ENCODE results near the gene CDH23. TPM values are rescaled to one million over a fixed set of nuclear protein-coding genes. Genes with fewer than 3 reads are reported as not detected.

Gene CDH23
- total and polyA plus RNA-seq, 10 of the 15 experiments (the other 5 are each of a cell fraction or from before 2014, with no cell fraction given) = 0.09 to 0.40 (median 0.15) TPM; not detected in 1

DNA sequence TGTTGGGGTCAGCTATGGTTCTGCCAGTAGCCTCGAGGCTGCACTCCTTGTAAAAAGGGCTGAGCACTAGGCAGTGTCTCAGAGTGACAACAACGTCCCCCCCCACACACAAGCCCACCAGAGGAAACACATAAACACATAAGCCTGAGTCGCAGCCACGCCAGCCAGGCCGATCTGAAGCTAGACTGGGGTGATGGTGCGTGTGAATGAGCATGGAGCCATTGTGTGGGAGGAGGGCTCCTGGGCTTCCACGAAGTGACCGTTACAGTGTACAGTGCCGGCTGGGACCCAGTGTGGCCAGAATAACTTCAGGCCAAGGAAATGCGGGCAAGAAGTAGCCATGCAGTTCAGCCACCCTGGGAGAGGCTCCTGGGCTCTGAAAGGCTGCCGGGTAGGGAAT, 326.6 kb downstream of the CDH23 start (continued):
- no peak for TF ChIP-seq CREB1 (IDR thresholded peaks at IDR 0.05; ENCODE audit: low read depth)
- TF ChIP-seq BCL11A (IDR thresholded peaks at IDR 0.05; ENCODE audit: low read depth, low read length) = no peak
- TF ChIP-seq EED (IDR thresholded peaks at IDR 0.05; ENCODE audit: low read depth) = no peak
- TF ChIP-seq CBFB (IDR thresholded peaks at IDR 0.05; ENCODE audit: low read depth) = no peak
- no peak for TF ChIP-seq TCF3 (IDR thresholded peaks at IDR 0.05; ENCODE audit: borderline replicate concordance, insufficient read depth, low read depth, low read length)
- no peak for TF ChIP-seq RBBP5 (conservative IDR thresholded peaks at IDR 0.05)

DNA sequence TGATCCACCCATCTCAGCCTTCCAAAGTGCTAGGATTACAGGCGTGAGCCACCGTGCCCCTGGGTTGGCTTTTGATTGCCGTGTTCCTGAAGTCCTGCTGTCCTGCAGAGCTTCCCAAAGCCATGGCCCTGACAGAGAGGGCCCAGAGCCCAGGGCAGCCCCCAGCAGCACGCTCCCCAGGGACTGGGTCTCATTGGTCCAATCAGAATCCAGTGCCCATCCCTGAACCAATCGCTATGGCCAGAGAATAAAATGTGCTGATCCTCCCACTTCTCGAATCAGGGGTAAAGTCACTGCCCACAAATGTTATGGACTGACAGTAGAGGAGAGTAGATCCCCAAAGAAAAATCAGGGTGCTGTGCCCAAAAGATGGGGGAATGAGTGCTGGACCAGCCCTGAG, 327.8 kb downstream of the CDH23 start:
- FAIRE-seq (no peak), DNase-seq (ENCODE audit: low read depth, low spot score) (no peak), ATAC-seq (no peak)
- Histone ChIP-seq H3K79me2 (ENCODE audit: control insufficient read depth, insufficient read depth, low read length) (no peaks in the 10 kb centered on the region), H3K9me3 (replicated peaks; ENCODE audit: control insufficient read depth, insufficient read depth, low read length) (no peaks in the 10 kb centered on the region), H3K4me1 (ENCODE audit: control insufficient read depth, insufficient read depth, low read length) (peaks cover 43% of the 10 kb centered on the region), H3K27ac (ENCODE audit: control insufficient read depth, insufficient read depth) (no peak overlapping the region), H4K20me1 (ENCODE audit: control insufficient read depth, insufficient read depth) (no peaks in the 10 kb centered on the region), H3K36me3 (ENCODE audit: control insufficient read depth in 2 of 2, insufficient read depth in 2 of 2, low read length in 1 of 2) (no peaks in the 10 kb centered on the region), H3K4me3 (no peak overlapping the region), H3K27me3 (replicated peaks in 1 of 2; ENCODE audit: control insufficient read depth in 2 of 2, insufficient read depth in 2 of 2, low read length in 1 of 2) (no peaks in the 10 kb centered on the region), H2AFZ (ENCODE audit: control insufficient read depth, low read depth, low read length) (no peak overlapping the region), H3K4me2 (ENCODE audit: control insufficient read depth, insufficient read depth) (no peak overlapping the region), H3K9ac (ENCODE audit: control insufficient read depth, insufficient read depth, low read length) (no peak overlapping the region)
- ChIA-PET POLR2A (no interaction called here), CTCF (interaction anchor here (1.3 to 5.0 kb wide), 5 partner anchors 15 to 170 kb away, joined by 3 to 25 read pairs (median 5); no protein-coding TSS in a partner anchor), RAD21 (ENCODE audit: unreplicated experiment) (interaction anchor here (1.2 to 1.6 kb wide), 3 partner anchors 16 to 44 kb away, joined by 3 to 4 read pairs (median 4); no protein-coding TSS in a partner anchor), SMC1A (ENCODE audit: uncharacterized antibody, unreplicated experiment) (interaction anchor here (1.9 to 5.4 kb wide), 2 partner anchors 34 to 44 kb away, joined by 5 to 33 read pairs; no protein-coding TSS in a partner anchor)
- intact Hi-C loops (cut with micrococcal nuclease; ENCODE audit: unreplicated experiment) (no loop called here), in situ Hi-C loops (cut with MboI) (no loop called here)
- TF ChIP-seq TCF3 (IDR thresholded peaks at IDR 0.05; ENCODE audit: borderline replicate concordance, insufficient read depth, low read depth, low read length) (no peak), NFYB (IDR thresholded peaks at IDR 0.05; ENCODE audit: insufficient read depth, low read depth, low read length) (0 out of 2 replicates have a peak, but pooled peaks have one; percentile 26), CBX5 (IDR thresholded peaks at IDR 0.05; ENCODE audit: low read depth) (no peak)
- no TSS peak for BruUV-seq (replicated peaks)
- WGBS (ENCODE audit: insufficient coverage, insufficient replicate concordance, low lambda C conversion rate, missing lambda C conversion rate) = 74% methylated on average over 6 of the region's 6 CpGs

All from GM12878 (cell line).